ENCODE results near the gene STIM2. TPM values are rescaled to one million over a fixed set of nuclear protein-coding genes. Genes with fewer than 3 reads are reported as not detected.
A peak's percentile ranks its signal among the peaks of the same experiment; 100 is the strongest.
"Not testable (repeated sequence)": the region's sequence is repeated elsewhere in the genome, so short reads cannot be mapped to it uniquely, and the experiment has no call there.

The STIM2 gene
- total RNA-seq, 2 donors from 2014 or later = 9.2 to 10.5 TPM

- Histone ChIP-seq H3K36me3 (no peaks in the 10 kb centered on the region), H3K27ac (no peak overlapping the region), H3K9me3 (no peaks in the 10 kb centered on the region), H3K4me3 (no peak overlapping the region), H3K4me1 (peaks cover 0 to 4% of the 10 kb centered on the region in 2 donors), H3K27me3 (no peaks in the 10 kb centered on the region)
- TF ChIP-seq CTCF (IDR thresholded peaks at IDR 0.05) = no peak
- no peak for DNase-seq (ENCODE audit: low spot score)
Observed at GRCh38 chr4:26822546-26822945, 38.1 kb upstream of the STIM2 start.

GRCh38 chr4:26822974-26823373, 37.7 kb upstream of the STIM2 start:
- not testable (repeated sequence) for H3K36me3 ChIP-seq

GRCh38 chr4:26823583-26823982, 37.1 kb upstream of the STIM2 start:
- H3K27me3 ChIP-seq = no peaks in the 10 kb centered on the region
- no peak for TF ChIP-seq CTCF (IDR thresholded peaks at IDR 0.05)
- H3K9me3 ChIP-seq = no peaks in the 10 kb centered on the region
- H3K4me1 ChIP-seq = peaks cover 0 to 4% of the 10 kb centered on the region in 2 donors
- no peaks in the 10 kb centered on the region for H3K36me3 ChIP-seq
- no peak overlapping the region for H3K4me3 ChIP-seq
- no peak overlapping the region for H3K27ac ChIP-seq
- no peak for DNase-seq (ENCODE audit: low spot score)

More at GRCh38 chr4:26822974-26823373, 37.7 kb upstream of the STIM2 start:
- not testable (repeated sequence) for H3K27ac ChIP-seq; H3K4me3 ChIP-seq; H3K27me3 ChIP-seq; DNase-seq (ENCODE audit: low spot score); H3K9me3 ChIP-seq; H3K4me1 ChIP-seq

- Histone ChIP-seq H3K36me3 (no peaks in the 10 kb centered on the region), H3K4me1 (peaks cover 0 to 4% of the 10 kb centered on the region in 2 donors), H3K9me3 (no peaks in the 10 kb centered on the region), H3K27ac (no peak overlapping the region), H3K27me3 (no peaks in the 10 kb centered on the region), H3K4me3 (no peak overlapping the region)
- TF ChIP-seq CTCF (IDR thresholded peaks at IDR 0.05) = no peak
- no peak for DNase-seq (ENCODE audit: low spot score)
Observed at GRCh38 chr4:26824667-26825066, 36.0 kb upstream of the STIM2 start.

GRCh38 chr4:26826721-26827120, 33.9 kb upstream of the STIM2 start:
- Histone ChIP-seq H3K9me3 (no peaks in the 10 kb centered on the region), H3K27me3 (no peaks in the 10 kb centered on the region), H3K36me3 (no peaks in the 10 kb centered on the region), H3K4me3 (no peak overlapping the region), H3K27ac (peak overlapping the region in 1 of 2 donors; percentile 6), H3K4me1 (peaks cover 0 to 4% of the 10 kb centered on the region in 2 donors)
- no peak for DNase-seq (ENCODE audit: low spot score)
- TF ChIP-seq CTCF (IDR thresholded peaks at IDR 0.05) = no peak

GRCh38 chr4:26827336-26827735, 33.3 kb upstream of the STIM2 start:
- H3K4me1 ChIP-seq; H3K27ac ChIP-seq; DNase-seq (ENCODE audit: low spot score); H3K36me3 ChIP-seq; H3K9me3 ChIP-seq; H3K27me3 ChIP-seq; H3K4me3 ChIP-seq: not testable (repeated sequence)

- Histone ChIP-seq H3K9me3 (no peaks in the 10 kb centered on the region), H3K27ac (no peak overlapping the region), H3K4me1 (peaks cover 0 to 4% of the 10 kb centered on the region in 2 donors), H3K36me3 (no peaks in the 10 kb centered on the region), H3K4me3 (no peak overlapping the region), H3K27me3 (no peaks in the 10 kb centered on the region)
- TF ChIP-seq CTCF (IDR thresholded peaks at IDR 0.05) = no peak
- DNase-seq (ENCODE audit: low spot score) = no peak
Observed at GRCh38 chr4:26827798-26828197, 32.8 kb upstream of the STIM2 start.
